Stimulated activated CD8-positive, alpha-beta memory T cell treated with anti-CD3 and anti-CD28 coated beads, Interleukin-15, amount 100 ng/mL, for 24 hours (primary cell): ENCODE data around the gene MAP3K8.

Experiments used
- DNase-seq: peaks from one replicate; pipeline ENCODE4 v3.0.0-alpha.2; 2020; ENCODE audit warnings: low read depth

Gene MAP3K8

DNA sequence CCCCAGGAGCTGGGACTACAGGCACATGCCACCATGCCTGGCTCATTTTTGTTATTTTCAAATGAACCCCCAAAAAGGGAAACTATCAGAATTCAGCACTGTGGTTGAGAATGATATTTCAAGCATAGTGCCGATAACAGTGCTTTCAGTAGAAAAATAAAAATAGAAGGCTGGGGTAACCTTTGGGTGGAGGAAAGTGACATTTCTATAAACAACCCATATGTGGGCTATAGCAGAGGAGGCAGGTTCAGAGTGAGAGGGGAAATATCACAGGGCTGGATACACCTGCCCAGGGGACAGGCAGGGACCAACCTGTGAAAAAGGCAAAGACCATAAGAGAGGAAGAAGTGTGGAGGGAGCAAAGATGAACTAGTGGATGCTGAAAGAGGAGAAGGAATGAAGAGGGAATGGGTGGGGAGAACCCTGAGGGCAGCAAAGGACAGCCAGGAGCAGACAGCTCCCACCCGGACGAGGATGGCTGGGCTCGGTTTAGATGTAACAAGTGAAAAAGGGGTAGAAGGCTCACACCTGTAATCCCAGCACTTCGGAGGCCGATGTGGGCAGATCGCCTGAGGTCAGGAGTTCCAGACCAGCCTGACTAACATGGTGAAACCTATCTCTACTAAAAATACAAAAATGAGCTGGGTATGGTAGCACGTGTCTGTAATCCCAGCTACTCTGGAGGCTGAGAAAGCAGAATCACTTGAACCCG, 56.5 kb downstream of the MAP3K8 start:
- DNase-seq = no peak

DNA sequence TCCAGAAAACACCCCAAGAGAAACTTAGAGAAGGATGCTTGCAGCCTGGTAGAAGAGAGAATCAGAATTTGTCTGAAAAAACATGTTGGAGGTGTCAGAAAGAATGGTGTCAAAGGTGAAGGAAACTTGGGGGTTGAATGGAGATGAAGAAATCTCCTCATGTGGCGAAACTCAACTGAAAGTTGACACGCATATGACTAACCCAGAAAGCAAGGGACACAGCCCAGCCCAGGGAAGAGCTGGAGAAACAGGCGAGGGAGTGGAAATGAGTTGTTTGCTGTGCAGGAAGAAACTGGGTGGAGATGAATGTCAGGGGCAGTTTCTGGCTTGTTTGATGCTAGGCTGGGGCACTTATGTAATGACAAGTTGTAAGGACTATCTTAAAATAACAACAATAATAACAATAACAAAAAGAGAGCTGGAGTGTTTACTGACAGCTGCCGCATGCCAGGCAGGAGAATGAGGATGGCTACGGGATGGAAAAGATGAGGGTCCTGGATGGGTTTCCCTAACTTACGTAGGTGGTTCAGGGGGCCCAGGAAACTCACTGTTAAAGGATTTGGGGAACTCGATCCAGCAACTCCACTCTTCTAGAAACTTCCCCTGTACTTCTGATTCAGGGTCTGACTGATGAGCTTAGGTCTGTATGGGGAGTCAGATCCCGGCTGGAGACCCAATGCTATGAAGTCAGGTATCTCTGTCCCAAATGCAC, 57.4 kb downstream of the MAP3K8 start:
- no peak for DNase-seq

DNA sequence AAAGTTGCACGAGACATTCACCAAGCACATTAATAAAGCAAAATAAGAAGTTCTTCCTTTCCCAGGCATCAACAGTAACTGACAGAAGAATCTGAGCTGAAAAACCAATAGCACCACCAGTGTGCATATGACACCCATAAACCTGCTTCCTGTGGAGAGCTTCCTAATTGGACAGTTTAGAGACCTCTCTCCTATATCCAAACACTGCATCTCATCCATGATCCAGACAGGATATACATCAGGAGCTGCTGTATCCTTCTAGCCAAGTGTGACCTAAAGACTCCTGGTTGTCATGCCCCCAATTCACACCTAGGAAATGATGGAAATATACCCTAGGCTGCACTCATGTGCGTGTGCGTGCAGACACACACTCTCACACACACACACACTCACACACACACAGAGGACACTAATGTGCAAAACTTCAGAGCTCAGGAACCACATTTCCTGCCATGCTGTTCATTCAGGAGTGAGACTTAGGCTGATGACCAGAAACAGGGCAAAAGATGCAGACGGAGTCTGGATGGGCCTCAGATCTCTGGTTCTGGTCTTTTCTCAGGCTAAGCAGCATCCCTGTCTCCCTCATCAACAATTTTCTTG, 58.0 kb downstream of the MAP3K8 start:
- no peak for DNase-seq

DNA sequence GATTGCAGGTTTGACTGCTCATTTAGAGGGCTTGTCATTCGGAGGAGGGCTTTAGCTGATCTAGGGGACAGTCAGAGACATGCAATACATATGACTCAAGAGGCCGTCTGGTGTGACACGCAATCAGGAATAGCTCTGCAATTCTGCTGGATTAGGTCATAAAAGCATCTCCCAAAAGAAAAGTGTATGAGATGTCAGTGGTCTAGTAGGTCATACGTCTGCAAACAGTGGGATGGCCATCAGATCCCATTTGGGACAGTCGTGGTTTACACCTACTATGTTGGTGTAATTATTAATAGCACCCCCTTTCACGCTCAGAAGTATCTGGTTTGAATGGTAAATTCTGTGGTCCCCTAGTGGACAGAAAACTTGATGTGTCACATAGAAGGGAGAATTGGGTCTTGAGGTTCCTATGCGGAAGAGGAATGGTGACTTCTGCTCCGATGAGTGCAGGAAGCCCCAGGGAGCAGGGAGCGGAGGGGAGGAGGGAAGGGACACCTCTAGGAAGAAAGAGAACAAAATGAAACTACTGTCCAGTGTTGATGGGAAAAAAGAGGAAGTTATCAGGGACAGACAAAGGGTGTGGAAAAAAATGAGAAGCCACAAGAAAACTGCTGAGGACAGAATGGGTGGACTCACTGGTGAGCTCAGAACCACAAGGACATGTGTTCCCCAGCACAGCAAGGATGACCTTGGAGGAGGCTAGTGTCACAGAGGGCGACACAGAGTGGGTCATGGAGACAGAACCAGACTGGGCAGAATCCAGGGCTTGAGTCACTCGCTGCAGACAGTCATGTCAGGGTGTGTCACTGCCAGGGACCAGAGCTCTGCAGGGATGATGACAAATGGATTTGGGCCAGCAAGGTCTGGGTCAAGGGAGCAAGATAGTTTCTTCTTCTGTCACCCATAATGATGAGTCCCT, 59.9 kb downstream of the MAP3K8 start:
- DNase-seq = no peak

DNA sequence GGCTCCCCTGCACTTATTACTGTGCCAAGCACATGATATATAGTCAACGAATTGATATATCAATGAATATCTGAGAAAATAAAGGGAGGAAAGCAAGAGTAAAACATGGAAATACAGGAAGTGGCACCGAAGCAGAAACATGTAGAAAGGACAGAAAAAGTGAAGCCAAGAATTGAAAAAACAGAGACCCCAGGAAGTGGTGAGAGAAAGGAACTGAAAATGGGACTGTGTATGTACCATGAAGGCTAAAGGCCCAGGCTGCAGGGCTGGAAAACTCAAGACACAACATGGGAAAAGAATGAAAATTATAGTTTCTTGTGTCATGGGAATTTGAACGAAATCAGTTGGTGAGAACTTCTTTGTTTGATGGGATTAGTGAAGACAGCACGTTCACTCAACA, 60.6 kb downstream of the MAP3K8 start:
- DNase-seq = no peak

DNA sequence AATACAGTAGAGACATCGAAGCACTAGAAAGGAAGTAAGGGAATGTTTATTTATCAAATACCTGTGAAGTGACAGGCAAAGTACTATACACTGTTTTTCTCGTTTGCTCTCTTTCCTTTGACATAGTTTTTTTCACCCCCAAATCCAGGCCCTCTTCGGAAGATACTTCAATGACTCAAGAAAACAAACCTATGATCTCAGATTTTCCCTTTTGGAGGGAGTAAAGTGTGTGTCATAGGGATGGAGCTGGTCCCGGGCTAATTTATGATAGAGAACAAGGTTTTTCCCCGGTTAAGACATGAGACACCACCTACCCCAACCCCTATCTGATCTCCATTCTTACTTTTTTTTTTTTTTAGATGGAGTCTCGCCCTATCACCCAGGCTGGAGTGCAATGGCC, 61.7 kb downstream of the MAP3K8 start:
- DNase-seq = no peak

DNA sequence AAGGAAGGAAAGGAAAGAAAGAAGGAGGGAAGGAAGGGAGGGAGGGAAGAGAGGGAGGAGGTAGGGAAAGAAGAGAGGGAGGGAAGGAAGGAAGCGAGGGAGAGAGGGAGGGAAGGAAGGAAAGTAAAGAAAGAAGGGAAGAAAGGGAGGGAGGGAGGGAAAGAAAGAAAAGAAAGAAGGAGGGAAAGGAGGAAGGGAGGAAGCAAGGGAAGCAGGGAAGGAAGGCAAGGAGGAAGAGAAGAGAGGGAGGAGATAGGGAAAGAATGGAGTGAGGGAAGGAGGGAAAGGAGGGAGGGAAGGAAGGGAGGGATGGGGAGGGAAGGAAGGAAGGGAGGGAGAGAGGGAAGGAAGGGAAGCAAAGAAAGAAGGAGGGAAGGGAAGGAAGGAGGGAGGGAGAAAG, 65.8 kb downstream of the MAP3K8 start:
- DNase-seq = no peak

DNA sequence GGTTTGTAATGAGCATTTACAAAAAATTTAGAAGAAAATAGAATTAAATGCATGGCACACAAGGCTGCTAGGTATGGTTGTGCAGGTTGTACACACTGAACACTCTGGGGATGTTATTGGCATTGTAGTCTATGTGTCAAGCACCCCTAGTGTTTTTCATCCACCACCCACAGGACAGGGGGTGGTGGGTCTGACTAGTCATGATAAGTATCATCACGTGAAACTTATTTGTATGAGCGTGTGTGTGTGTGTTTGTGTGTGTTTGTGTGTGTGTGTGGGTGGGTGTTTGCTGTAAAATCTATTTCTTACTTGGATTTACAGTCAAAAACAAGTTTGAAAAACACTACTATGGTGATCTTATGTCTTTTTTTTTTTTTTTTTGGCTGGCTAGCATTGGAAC, 66.5 kb downstream of the MAP3K8 start:
- no peak for DNase-seq

DNA sequence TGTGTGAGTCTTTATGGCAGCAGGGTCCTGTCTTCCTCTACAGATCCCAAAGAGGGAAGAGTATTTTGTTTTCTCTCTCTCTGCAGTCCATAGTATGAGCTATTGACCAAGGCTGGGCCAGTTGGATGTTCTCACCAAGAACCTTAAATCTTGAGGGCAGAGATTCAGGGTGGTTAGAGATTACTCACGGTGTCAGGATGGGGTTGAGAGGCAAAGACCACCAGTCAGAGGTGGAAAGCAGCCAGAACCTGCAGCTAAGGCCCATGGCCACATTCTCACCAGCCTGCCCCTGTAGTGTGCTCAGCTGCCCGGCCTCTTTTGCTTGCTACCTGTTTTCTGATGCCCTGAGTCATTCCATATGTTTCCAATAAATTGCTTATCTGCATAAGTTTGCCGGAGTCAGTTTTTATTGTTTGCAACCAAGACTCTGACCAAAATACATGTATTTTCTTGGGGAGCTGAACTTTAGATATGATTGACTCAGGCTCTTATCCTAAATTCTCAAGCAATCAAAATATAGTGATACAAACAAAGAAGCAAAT, 67.0 kb downstream of the MAP3K8 start:
- no peak for DNase-seq

DNA sequence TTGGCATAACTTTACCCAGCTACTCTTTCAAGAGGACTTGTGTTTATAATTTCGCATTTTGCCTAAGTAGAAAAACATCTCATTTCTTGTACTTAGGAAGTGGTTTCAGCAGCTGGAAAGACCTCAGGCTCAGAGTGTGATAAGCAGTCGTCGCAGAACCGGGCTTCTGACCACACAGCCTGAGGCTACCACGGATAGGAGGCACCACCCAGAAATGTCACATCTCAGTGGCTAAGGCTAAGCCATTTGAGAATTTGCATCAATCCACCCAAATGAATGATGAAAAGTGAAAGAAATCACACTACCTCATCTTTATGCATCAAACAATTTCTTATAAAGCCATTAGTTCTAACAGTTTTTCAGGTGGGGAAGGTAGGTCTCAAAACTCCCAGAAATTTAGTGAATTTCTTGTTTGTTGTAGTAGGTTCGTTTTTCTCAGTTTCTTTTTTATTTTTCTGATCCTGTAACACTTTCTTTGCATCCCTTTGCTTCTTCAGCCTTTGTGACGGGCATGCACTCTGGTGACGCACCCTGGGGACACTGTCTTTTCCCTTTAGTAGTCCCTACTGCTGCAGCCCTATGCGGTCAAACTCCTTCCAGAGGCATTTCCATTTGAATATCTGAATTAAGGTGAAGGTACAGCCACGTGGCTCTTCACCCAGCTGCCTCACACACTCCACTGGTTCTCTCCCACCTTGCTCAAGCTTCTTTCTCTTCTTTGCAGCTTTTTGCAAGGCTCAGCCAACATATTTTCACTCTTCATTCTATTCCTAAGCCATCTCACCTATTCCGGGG, 68.5 kb downstream of the MAP3K8 start:
- no peak for DNase-seq

DNA sequence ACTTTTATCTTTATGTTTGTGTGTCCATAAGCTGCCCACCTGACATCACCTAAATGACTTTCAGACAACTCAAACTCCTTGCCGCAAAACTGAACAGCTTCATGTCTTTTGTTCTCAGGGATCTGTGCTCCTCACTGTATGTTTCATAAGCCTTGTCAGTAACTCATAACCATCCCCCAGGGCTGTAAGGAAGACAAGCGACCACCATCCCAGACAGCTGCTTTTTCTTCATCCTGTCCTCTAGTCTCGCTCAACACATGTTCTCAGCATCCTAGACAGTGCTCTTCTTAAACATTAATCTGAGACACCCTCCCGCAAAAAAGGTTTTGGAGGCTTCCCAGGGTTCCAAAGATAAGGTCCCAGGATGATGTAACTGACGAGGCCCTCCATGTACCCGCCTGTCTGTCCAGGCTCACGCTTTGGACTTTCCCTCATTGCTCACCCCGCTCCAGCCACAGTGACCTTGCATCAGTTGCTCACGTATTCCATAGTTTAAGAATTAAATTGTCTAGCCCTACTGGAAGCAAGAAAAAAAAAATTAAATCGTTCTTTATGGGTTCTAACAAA, 69.8 kb downstream of the MAP3K8 start:
- no peak for DNase-seq

DNA sequence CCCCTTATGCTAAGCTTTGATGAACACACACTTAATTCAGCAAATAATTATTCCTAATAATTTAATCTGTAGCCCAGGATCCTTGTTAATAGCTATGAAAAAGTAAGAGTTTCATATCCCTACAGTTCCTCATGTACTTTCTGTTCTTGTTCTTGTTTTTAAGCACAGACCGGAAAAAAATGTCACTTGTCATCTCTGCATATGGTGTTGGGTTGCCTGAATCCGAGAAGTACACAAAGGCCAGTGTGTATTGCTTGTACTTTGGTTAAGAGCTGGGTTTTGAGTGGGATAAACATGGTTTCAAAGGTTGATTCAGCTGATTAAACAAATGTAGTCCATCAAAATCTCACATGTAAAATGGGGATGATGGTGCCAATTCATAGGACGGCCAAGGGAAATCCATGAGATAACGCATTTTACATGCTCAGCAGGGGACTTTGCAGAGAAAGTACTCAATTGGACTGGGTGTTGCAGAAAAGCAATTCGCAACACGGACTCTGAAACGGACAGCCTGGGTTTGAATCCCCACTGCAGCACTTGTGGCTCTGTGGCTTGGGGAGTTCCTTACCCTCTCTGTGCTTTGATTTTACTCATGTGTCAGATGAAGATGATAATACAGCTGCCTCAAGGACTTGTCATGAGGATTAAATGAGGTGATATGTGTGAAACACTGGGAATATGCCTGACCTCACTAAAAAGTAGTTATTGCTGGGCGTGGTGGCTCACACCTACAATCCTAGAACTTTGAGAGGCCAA, 71.7 kb downstream of the MAP3K8 start:
- no peak for DNase-seq

DNA sequence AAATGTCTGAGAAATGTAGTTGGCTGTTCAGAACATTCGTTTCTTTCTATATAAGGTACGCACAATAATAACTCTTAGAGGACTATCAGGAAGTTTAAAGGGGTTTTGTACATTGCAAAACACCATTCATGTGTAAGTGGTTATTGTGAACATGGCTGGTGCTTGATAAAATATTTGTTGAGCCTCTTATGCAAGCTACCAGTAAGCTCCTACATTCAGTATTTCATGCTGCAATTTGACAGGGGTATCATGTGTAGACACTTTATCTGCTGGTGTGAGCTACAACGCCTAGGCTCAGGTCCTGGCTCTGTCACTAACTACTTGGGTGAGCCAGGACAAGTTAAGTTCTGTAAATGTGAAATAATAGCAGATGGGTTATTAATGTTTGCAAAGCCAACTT, 75.5 kb downstream of the MAP3K8 start:
- no peak for DNase-seq

DNA sequence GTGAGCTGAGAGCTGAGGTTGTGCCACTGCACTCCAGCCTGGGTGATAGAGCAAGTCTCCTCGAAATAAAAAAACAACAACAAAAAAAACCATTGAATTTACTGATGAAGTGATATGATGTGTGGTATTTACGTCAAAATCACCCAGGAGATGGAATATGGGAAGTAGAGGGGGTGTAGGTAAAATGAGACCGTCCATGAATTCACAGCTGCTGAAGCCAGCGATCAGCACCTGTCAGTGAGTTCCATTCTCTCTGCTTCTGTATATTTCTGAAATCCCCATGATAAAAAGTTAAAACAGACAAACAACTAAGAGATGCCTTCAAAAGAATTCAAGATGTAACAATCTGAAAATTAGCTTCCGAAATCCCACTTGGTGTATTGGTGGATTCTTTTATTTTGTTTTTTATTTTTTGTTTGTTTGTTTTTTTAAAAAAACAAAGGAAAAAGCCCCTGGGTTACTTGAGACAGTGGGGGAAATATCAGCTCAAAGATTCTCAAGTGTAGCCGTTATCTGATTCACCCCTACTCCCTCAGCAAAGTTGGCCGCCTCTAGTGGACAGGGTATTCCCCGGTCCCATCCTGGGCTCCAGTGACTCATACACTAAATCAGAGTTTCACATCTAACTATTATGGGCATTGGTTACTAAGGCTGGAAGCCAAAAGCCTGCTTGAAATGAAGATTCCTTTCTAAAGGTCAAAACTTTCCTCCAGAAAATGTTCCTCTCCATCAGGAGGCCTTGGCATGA, 76.4 kb downstream of the MAP3K8 start:
- no peak for DNase-seq

DNA sequence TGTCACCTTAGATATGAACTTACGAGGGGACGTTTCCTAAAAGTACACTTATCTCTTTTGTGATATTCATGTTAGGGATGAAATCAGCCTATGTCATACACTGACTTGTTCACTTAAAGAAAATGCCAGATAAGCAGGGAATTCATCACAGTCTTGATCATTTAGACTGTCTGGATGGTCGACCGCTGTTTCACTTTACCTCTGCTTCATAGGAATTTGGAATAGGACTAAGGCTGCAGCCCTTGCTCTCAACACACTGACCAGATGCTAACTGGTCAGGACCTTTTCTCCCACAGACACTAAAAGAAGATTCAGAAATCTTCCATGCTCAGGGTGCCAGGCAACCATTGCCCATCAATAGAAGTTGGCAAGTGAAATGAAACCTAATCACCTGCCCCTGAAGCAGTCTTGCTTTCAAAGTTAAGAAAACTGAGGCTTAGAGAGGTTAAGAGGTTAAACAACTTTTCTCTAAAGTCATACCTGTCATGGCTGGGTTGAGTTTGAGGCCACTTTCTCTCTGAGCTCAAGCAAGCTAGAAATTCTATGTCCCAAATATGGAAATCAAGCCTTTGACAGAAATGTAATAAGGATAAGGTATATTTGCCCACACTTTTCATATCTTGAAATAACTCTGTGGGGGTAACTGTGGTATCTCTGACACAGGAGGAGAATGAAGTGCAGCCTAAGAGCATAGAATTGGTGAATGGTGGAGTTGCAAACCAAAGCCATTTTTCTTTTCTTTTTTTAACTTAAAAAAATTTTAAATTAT, 77.1 kb downstream of the MAP3K8 start:
- DNase-seq = no peak
